K562 (cell line): ENCODE results near the gene TANK. TPM values are rescaled to one million over a fixed set of nuclear protein-coding genes. Genes with fewer than 3 reads are reported as not detected.

Source experiments
- ATAC-seq: fragments of 200-7000 bp; cut with Tn5 transposase; 3 replicates; pipeline ENCODE4 v1.9.1; 2020; ENCODE audit warnings: moderate library complexity
- BruUV-seq: library from RNA; stranded (reverse); fragments of 400-500 nt; replicated peaks from 2 replicates; lab custom pipeline; 2021; lab: Mats Ljungman, UMichigan
- CTCF ChIA-PET: fragments of 300-600 bp; formaldehyde crosslinking; extraction: SDS; loops from one replicate; lab custom pipeline; 2021; ENCODE audit warnings: low intra/inter-chr PET ratio; lab: Yijun Ruan, JAX
- POLR2A ChIA-PET: fragments of 300-600, 350-650 bp; sonication (Branson Sonifier 250); formaldehyde crosslinking; extraction: SDS; loops from one replicate; lab custom pipeline; 2021; ENCODE audit warnings: antibody characterized with exemption, inconsistent platforms; lab: Yijun Ruan, JAX
- DNase-seq, 4 experiments: peaks; one replicate each; pipeline versions ENCODE4 v3.0.0 to v3.0.0-alpha.2; 2011 to 2018; ENCODE audit warnings: low spot score in 3 of 4, mixed read lengths in 3 of 4; ENCODE audit errors: extremely low read depth in 1 of 4
- FAIRE-seq: peaks from 2 replicates; lab custom pipeline; 2011; peaks lifted over from hg19 to GRCh38; lab: Jason Lieb, UNC
- H2AFZ ChIP-seq: 2 replicates; pipeline ENCODE4 v1.6.0; 2011; ENCODE audit warnings: low read depth, low read length, control low read depth, inconsistent platforms
- H3K27ac ChIP-seq: fragments of 200-600 bp; 3 replicates; pipeline ENCODE4 v1.8.0; 2011; ENCODE audit warnings: low read depth, mild to moderate bottlenecking, control low read depth, inconsistent platforms, low read length, moderate library complexity, mixed read lengths; ENCODE audit errors: extremely low read depth
- H3K27me3 ChIP-seq, 2 experiments: fragments of 300-600 bp in 1 of 2; 2 replicates in 1 of 2; 3 replicates in 1 of 2; pipeline versions ENCODE4 v1.6.0 to v1.8.0; 2011; ENCODE audit warnings: inconsistent platforms in 2 of 2, low read length in 2 of 2, mild to moderate bottlenecking in 1 of 2, mixed read lengths in 1 of 2, moderate library complexity in 1 of 2; ENCODE audit not compliant: control insufficient read depth in 2 of 2, insufficient read depth in 2 of 2
- H3K36me3 ChIP-seq: fragments of 300-600 bp; 3 replicates; pipeline ENCODE4 v1.8.0; 2011; ENCODE audit warnings: mild to moderate bottlenecking, low read length, inconsistent platforms; ENCODE audit not compliant: control insufficient read depth, insufficient read depth
- H3K4me1 ChIP-seq, 2 experiments: fragments of 200-600 bp in 1 of 2; replicated peaks in 1 of 2; 2 replicates in 1 of 2; 3 replicates in 1 of 2; pipeline versions ENCODE4 v1.5.1 to v1.8.0; 2011; ENCODE audit warnings: inconsistent platforms in 2 of 2, low read length in 2 of 2, mild to moderate bottlenecking in 1 of 2, mixed read lengths in 1 of 2, moderate library complexity in 1 of 2; ENCODE audit not compliant: control insufficient read depth in 2 of 2, insufficient read depth in 2 of 2
- H3K4me2 ChIP-seq: 2 replicates; pipeline ENCODE4 v1.6.1; 2011; ENCODE audit warnings: low read length, control low read depth, inconsistent platforms, mixed read lengths; ENCODE audit not compliant: insufficient read depth
- H3K4me3 ChIP-seq: fragments of 200-600 bp; sonication (generic), shearing (Covaris generic); 2 replicates; pipeline ENCODE4 v1.5.1; 2016; ENCODE audit warnings: control low read depth, inconsistent platforms
- H3K79me2 ChIP-seq: fragments of 200-600 bp; 3 replicates; pipeline ENCODE4 v1.8.0; 2011; ENCODE audit warnings: low read length, inconsistent platforms; ENCODE audit not compliant: control insufficient read depth, insufficient read depth
- H3K9ac ChIP-seq, 2 experiments: 2 replicates each; pipeline versions ENCODE4 v1.6.0 to v1.6.1; 2011; ENCODE audit warnings: low read depth in 2 of 2, low read length in 2 of 2, control low read depth in 1 of 2, inconsistent platforms in 1 of 2, mild to moderate bottlenecking in 1 of 2, mixed read lengths in 1 of 2; ENCODE audit not compliant: insufficient read depth in 1 of 2
- H3K9me1 ChIP-seq: one replicate; pipeline ENCODE4 v1.6.0; 2011; ENCODE audit warnings: inconsistent platforms, mild to moderate bottlenecking, low read length, moderate library complexity; ENCODE audit not compliant: control insufficient read depth, insufficient read depth
- H3K9me3 ChIP-seq: replicated peaks from 2 replicates; pipeline ENCODE4 v1.5.1; 2011; ENCODE audit warnings: low read depth, low read length, inconsistent platforms; ENCODE audit not compliant: control insufficient read depth, insufficient read depth
- H4K20me1 ChIP-seq: replicated peaks from 2 replicates; pipeline ENCODE4 v1.6.1; 2011; ENCODE audit warnings: low read length, inconsistent platforms, mixed read lengths; ENCODE audit not compliant: control insufficient read depth, insufficient read depth
- FIP1L1 ChIP-seq: fragments of 200-400 bp; formaldehyde crosslinking; IDR thresholded peaks from 2 replicates; pipeline ENCODE4 v1.6.1; 2018; ENCODE audit warnings: mild to moderate bottlenecking, low read depth, low read length; ENCODE audit not compliant: poor library complexity, severe bottlenecking
- HEY1 ChIP-seq: fragments of 250-450 bp; sonication (Bioruptor Pico); IDR thresholded peaks from 2 replicates; pipeline ENCODE4 v1.5.0; 2020; ENCODE audit warnings: mild to moderate bottlenecking, moderate library complexity, borderline replicate concordance
- LCOR ChIP-seq: sonication (generic); formaldehyde crosslinking; IDR thresholded peaks from 2 replicates; pipeline ENCODE4 v1.8.0; 2022; ENCODE audit warnings: mild to moderate bottlenecking, missing genetic modification reagents
- MAFF ChIP-seq: IDR thresholded peaks from 2 replicates; pipeline ENCODE4 v1.6.1; 2012; ENCODE audit warnings: low read length, improper control_type of control experiment
- PTBP1 ChIP-seq: fragments of 200-400 bp; formaldehyde crosslinking; IDR thresholded peaks from 2 replicates; pipeline ENCODE4 v1.6.1; 2017; ENCODE audit warnings: low read depth, low read length
- RFX5 ChIP-seq: IDR thresholded peaks from 2 replicates; pipeline ENCODE4 v1.6.1; 2011; ENCODE audit warnings: low read depth, mild to moderate bottlenecking, improper control_type of control experiment, low read length
- SIX5 ChIP-seq, 2 experiments: IDR thresholded peaks; 2 replicates each; pipeline ENCODE4 v1.6.1; 2011; ENCODE audit warnings: low read length in 2 of 2, borderline replicate concordance in 1 of 2, low read depth in 1 of 2, mild to moderate bottlenecking in 1 of 2, moderate library complexity in 1 of 2; ENCODE audit not compliant: insufficient read depth in 1 of 2
- ZSCAN29 ChIP-seq: fragments of 450-650 bp; IDR thresholded peaks from 2 replicates; pipeline ENCODE4 v1.6.1; 2017
- in situ Hi-C: fragments of 300-500 bp; cut with MboI; formaldehyde crosslinking; loops from 4 replicates; pipeline ENCODE4 v1.15.0; 2018; ENCODE audit warnings: inconsistent platforms, mixed read lengths
- intact Hi-C: fragments of 100-400 bp; cut with micrococcal nuclease; formaldehyde crosslinking; loops from 2 replicates; pipeline ENCODE4 v1.14.2; 2022
- polyA plus RNA-seq, 8 experiments: library from polyadenylated mRNA; depleted of rRNA in 4 of 8; stranded (reverse) in 5 of 8; unstranded in 3 of 8; fragments of >200 nt; fragmentation: Nextera tagmentation in 2 of 8; fragmentation: Illumina TruSeq in 1 of 8; extraction: Ambion mirVana in 2 of 8; extraction: Trizol in 1 of 8; gene quantifications; 2 replicates each; pipeline versions ENCODE4 v1.2.1 to v1.2.3, GENCODE V29; 2011 to 2014; ENCODE audit warnings: inconsistent platforms in 1 of 8, missing spikeins in 1 of 8
- total RNA-seq, 7 experiments: library from RNA; depleted of rRNA in 6 of 7; stranded (reverse); fragments of >200 nt in 6 of 7; fragmentation: Illumina TruSeq in 2 of 7; extraction: Trizol in 2 of 7; gene quantifications; 2 replicates each; pipeline versions ENCODE4 v1.2.1 to v1.2.3, GENCODE V29; 2011 to 2021; ENCODE audit warnings: low replicate concordance in 1 of 7
- TF ChIP-seq, protein P1 (sequence below): fragments of 250-450 bp; sonication (Bioruptor Pico); IDR thresholded peaks from 2 replicates; pipeline ENCODE4 v1.8.0; 2022; ENCODE audit warnings: moderate library complexity, mild to moderate bottlenecking, inconsistent platforms

TANK gene
- total and polyA plus RNA-seq, 9 of the 15 experiments (the other 6 are each of a cell fraction or from before 2014, with no cell fraction given): 43.0 to 91.5 (median 54.4) TPM

DNA sequence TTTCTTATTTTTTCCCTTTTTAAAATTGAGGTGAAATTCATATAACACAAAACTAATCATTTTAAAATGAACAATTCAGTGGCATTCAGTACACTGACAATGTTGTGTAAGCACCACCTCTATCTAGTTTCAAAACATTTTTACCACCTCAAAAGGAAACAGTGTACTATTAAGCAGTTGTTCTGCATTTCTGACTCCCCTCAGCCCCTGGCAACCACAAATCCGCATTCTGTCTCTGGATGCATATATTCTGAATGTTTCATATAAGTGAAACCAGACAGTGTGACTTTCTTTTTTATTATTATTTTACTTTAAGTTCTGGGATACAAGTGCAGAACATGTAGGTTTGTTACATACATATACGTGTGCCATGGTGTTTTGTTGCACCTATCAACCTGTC is 19.2 kb upstream of the TANK start (continued):
- TF ChIP-seq FIP1L1 (no peak), PTBP1 (no peak), SIX5 (IDR thresholded peaks at IDR 0.05; ENCODE audit: borderline replicate concordance in 1 of 2, insufficient read depth in 1 of 2, low read depth in 1 of 2, low read length in 2 of 2) (no peak), HEY1 (CRISPR knock-in tag) (no peak)

DNA sequence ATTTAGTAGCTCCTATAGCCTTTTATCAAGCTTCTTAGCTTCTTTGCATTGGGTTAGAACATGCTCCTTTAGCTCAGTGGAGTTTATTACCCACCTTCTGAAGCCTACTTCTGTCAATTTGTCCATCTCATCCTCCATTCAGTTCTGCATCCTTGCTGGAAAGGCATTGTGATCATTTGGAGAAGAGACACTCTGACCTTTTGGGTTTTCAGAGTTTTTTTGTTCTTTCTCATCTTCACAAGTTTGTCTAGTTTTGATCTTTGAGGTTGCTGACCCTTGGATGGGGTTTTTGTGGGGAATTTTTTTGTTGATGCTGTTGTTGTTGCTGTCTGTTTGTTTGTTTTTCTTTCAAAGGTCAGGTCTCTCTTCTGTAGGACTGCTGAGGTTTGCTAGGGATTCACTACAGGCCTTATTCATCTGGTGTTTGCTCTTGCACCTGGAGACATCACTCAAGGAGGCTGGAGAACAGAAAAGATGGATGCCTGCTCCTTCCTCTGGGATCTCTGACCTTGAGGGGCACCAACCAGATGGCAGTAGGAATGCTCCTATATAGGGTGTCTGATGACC is 13.9 kb upstream of the TANK start:
- H3K4me2 ChIP-seq: no peak overlapping the region
- H3K9ac ChIP-seq: no peak overlapping the region
- no peaks in the 10 kb centered on the region for H3K9me1 ChIP-seq
- H3K4me1 ChIP-seq: no peaks in the 10 kb centered on the region
- H3K36me3 ChIP-seq: no peaks in the 10 kb centered on the region
- no TSS peak for BruUV-seq
- intact Hi-C loops (no loop called here), in situ Hi-C loops (no loop called here)
- ChIA-PET CTCF (no interaction called here), POLR2A (interaction anchor here (1.3 kb wide), 1 partner anchor 10 kb away, joined by 7 read pairs; no protein-coding TSS in a partner anchor)
- H2AFZ ChIP-seq: no peak overlapping the region
- H3K9me3 ChIP-seq: 0 out of 2 replicates have a peak, but pooled peaks cover 3% of the 10 kb centered on the region
- FAIRE-seq: no peak
- TF ChIP-seq, protein P1, sequence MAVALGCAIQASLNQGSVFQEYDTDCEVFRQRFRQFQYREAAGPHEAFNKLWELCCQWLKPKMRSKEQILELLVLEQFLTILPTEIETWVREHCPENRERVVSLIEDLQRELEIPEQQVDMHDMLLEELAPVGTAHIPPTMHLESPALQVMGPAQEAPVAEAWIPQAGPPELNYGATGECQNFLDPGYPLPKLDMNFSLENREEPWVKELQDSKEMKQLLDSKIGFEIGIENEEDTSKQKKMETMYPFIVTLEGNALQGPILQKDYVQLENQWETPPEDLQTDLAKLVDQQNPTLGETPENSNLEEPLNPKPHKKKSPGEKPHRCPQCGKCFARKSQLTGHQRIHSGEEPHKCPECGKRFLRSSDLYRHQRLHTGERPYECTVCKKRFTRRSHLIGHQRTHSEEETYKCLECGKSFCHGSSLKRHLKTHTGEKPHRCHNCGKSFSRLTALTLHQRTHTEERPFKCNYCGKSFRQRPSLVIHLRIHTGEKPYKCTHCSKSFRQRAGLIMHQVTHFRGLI (CRISPR knock-in tag): no peak
- no peak for TF ChIP-seq RFX5
- no peak for TF ChIP-seq LCOR (CRISPR knock-in tag)
- no peak for TF ChIP-seq ZSCAN29
- no peak for TF ChIP-seq MAFF
- TF ChIP-seq, all 486 proteins: peak for 0
- ATAC-seq: no peak
- no peak for DNase-seq
- no peaks in the 10 kb centered on the region for H4K20me1 ChIP-seq
- H3K79me2 ChIP-seq: no peaks in the 10 kb centered on the region
- H3K27me3 ChIP-seq: no peaks in the 10 kb centered on the region; a peak in 1 of 5 replicates
- H3K4me3 ChIP-seq: no peak overlapping the region
- H3K27ac ChIP-seq: no peak overlapping the region
